Activated gamma-delta T cell treated with anti-CD3 and anti-CD28 coated beads, Interleukin-2, amount 50 U/mL, for 16 hours (primary cell): ENCODE measurements around the gene ITGB5.
"Not testable (repeated sequence)": the region's sequence is repeated elsewhere in the genome, so short reads cannot be mapped to it uniquely, and the experiment has no call there.

Experiments used
- DNase-seq: peaks from one replicate; pipeline ENCODE4 v3.0.0-alpha.2; 2020; ENCODE audit warnings: low read depth

The ITGB5 gene

GRCh38 chr3:124812291-124813265 is 74.6 kb downstream of the ITGB5 start:
- DNase-seq, result no peak

GRCh38 chr3:124811436-124811835 is 75.7 kb downstream of the ITGB5 start:
- DNase-seq, result no peak

- DNase-seq, result no peak
Observed at GRCh38 chr3:124810970-124811369, 76.2 kb downstream of the ITGB5 start.

- DNase-seq, result no peak
Observed at GRCh38 chr3:124809039-124809438, 78.1 kb downstream of the ITGB5 start.

GRCh38 chr3:124805671-124806070 is 81.5 kb downstream of the ITGB5 start:
- no peak for DNase-seq

- DNase-seq, result no peak
Observed at GRCh38 chr3:124804875-124805274, 82.3 kb downstream of the ITGB5 start.

GRCh38 chr3:124802702-124803101 is 84.5 kb downstream of the ITGB5 start:
- no peak for DNase-seq

- DNase-seq, result no peak
Observed at GRCh38 chr3:124802061-124802698, 85.0 kb downstream of the ITGB5 start.

- no peak for DNase-seq
Observed at GRCh38 chr3:124800511-124801258, 86.5 kb downstream of the ITGB5 start.

- DNase-seq, result no peak
Observed at GRCh38 chr3:124800076-124800475, 87.1 kb downstream of the ITGB5 start.

GRCh38 chr3:124799676-124800075 is 87.5 kb downstream of the ITGB5 start:
- DNase-seq, result no peak

GRCh38 chr3:124797426-124797945 is 89.7 kb downstream of the ITGB5 start:
- no peak for DNase-seq

GRCh38 chr3:124796477-124796876 is 90.7 kb downstream of the ITGB5 start:
- no peak for DNase-seq

- DNase-seq, result no peak
Observed at GRCh38 chr3:124793054-124793739, 94.0 kb downstream of the ITGB5 start.

GRCh38 chr3:124792341-124793040 is 94.7 kb downstream of the ITGB5 start:
- no peak for DNase-seq

GRCh38 chr3:124791639-124792151 is 95.5 kb downstream of the ITGB5 start:
- no peak for DNase-seq

GRCh38 chr3:124791142-124791541 is 96.0 kb downstream of the ITGB5 start:
- DNase-seq, result no peak

- DNase-seq, result not testable (repeated sequence)
Observed at GRCh38 chr3:124789103-124789502, 98.1 kb downstream of the ITGB5 start.

- DNase-seq, result no peak
Observed at GRCh38 chr3:124788254-124788745, 98.9 kb downstream of the ITGB5 start.

- DNase-seq, result no peak
Observed at GRCh38 chr3:124787476-124788195, 99.5 kb downstream of the ITGB5 start.
